Fibroblast of pulmonary artery (primary cell): ENCODE results near the gene CDC42EP3.

Source experiments
- DNase-seq: peaks from one replicate; pipeline ENCODE4 v3.0.0-alpha.2; 2010; ENCODE audit warnings: low read depth
- H3K4me3 ChIP-seq: replicated peaks from 2 replicates; pipeline ENCODE4 v1.5.1; 2011; ENCODE audit warnings: low read depth, mild to moderate bottlenecking, control low read depth, low read length, moderate library complexity
- CTCF ChIP-seq: IDR thresholded peaks from 2 replicates; pipeline ENCODE4 v1.5.1; 2011; ENCODE audit warnings: mild to moderate bottlenecking, control low read depth, low read length, inconsistent platforms; ENCODE audit errors: missing control alignments

Gene CDC42EP3

GRCh38 chr2:37698931-37699481 lies 27.6 kb upstream of the CDC42EP3 start:
- H3K4me3 ChIP-seq, result no peak overlapping the region
- no peak for DNase-seq
- no peak for TF ChIP-seq CTCF

- DNase-seq, result no peak
- no peak overlapping the region for H3K4me3 ChIP-seq
- no peak for TF ChIP-seq CTCF
These were observed 23.9 kb upstream of the CDC42EP3 start for GRCh38 chr2:37695336-37695735.

- no peak for DNase-seq
- no peak overlapping the region for H3K4me3 ChIP-seq
- no peak for TF ChIP-seq CTCF
These were observed 21.3 kb upstream of the CDC42EP3 start for GRCh38 chr2:37692711-37693110.

GRCh38 chr2:37689751-37690150 lies 18.3 kb upstream of the CDC42EP3 start:
- H3K4me3 ChIP-seq, result no peak overlapping the region
- DNase-seq, result no peak
- TF ChIP-seq CTCF, result no peak

GRCh38 chr2:37688771-37689468 lies 17.5 kb upstream of the CDC42EP3 start:
- no peak for TF ChIP-seq CTCF
- no peak overlapping the region for H3K4me3 ChIP-seq
- peak; percentile 95 for DNase-seq

- no peak overlapping the region for H3K4me3 ChIP-seq
- no peak for DNase-seq
- TF ChIP-seq CTCF, result no peak
These were observed 15.5 kb upstream of the CDC42EP3 start for GRCh38 chr2:37686792-37687526.

- no peak for TF ChIP-seq CTCF
- DNase-seq, result no peak
- H3K4me3 ChIP-seq, result no peak overlapping the region
These were observed 13.4 kb upstream of the CDC42EP3 start for GRCh38 chr2:37684809-37685208.
